Measurements from ENCODE around the gene CIDEC. TPM values are rescaled to one million over a fixed set of nuclear protein-coding genes. Genes with fewer than 3 reads are reported as not detected.
A peak's percentile ranks its signal among the peaks of the same experiment; 100 is the strongest.

Gene CIDEC
- total and polyA plus RNA-seq, 9 of the 15 experiments (the other 6 are each of a cell fraction or from before 2014, with no cell fraction given): not detected

DNA sequence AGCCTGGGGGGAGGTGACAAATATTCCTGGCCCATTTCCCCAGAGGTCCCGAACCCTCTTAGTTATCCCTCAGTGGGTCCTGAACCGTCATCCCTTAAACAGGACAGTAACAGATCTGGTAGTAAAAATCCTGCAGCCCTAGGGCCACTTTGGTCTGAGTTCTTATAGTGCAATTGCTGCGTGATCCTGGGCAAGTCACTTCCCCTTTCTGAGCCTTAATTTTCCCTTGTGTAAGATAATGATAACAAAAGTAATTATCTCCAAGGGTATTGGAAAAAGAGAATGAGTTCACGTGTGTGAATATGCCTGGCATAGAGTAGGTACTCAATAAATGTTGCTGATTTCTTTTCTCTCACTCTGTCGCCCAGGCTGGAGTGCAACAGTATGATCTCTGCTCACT is 7.4 kb upstream of the CIDEC start (continued):
- TF ChIP-seq, protein P1, sequence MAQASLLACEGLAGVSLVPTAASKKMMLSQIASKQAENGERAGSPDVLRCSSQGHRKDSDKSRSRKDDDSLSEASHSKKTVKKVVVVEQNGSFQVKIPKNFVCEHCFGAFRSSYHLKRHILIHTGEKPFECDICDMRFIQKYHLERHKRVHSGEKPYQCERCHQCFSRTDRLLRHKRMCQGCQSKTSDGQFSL (CRISPR knock-in tag; IDR thresholded peaks at IDR 0.05): peak; percentile 12; the same call in 1 of the 2 replicates
- TF ChIP-seq, protein P1 (tag; IDR thresholded peaks at IDR 0.05): no peak
- TF ChIP-seq BMI1 (IDR thresholded peaks at IDR 0.05; ENCODE audit: low read length) (no peak), ATF7 (IDR thresholded peaks at IDR 0.05) (no peak)

DNA sequence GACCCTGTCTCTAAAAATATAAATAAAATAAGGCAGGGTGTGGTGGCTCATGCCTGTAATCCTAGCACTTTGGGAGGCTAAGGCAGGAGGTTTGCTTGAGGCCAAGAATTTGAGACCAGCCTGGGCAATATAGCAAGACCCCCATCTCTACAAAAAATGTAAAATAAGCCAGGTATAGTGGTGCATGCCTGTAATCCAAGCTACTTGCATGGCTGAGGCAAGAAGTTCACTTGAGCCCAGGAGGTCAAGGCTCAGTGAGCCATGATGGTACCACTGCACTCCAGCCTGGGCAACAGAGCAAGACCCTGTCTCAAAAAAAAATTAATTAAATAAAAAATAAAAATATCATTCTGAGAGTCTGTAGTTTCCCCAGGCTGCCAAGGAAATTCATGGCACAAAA is 6.3 kb upstream of the CIDEC start:
- H3K4me1 ChIP-seq (replicated peaks in 1 of 2; ENCODE audit: control insufficient read depth in 2 of 2, insufficient read depth in 2 of 2, low read length in 2 of 2): peaks cover 15 to 32% of the 10 kb centered on the region in 2 experiments
- H3K27ac ChIP-seq (ENCODE audit: extremely low read depth, low read depth, low read length): no peak overlapping the region
- no TSS peak for BruUV-seq (replicated peaks)
- no peak for ATAC-seq
- H3K4me3 ChIP-seq: no peak overlapping the region
- no peaks in the 10 kb centered on the region for H3K27me3 ChIP-seq (ENCODE audit: control insufficient read depth in 2 of 2, insufficient read depth in 2 of 2, low read length in 2 of 2)
- FAIRE-seq: no peak
- H3K36me3 ChIP-seq (ENCODE audit: control insufficient read depth, insufficient read depth, low read length): no peaks in the 10 kb centered on the region
- in situ Hi-C loops (cut with MboI): no loop called here
- no peaks in the 10 kb centered on the region for H3K9me3 ChIP-seq (replicated peaks; ENCODE audit: control insufficient read depth, insufficient read depth, low read depth, low read length)
- no peaks in the 10 kb centered on the region for H4K20me1 ChIP-seq (replicated peaks; ENCODE audit: control insufficient read depth, insufficient read depth, low read length)
- H3K9me1 ChIP-seq (ENCODE audit: control insufficient read depth, insufficient read depth, low read length): no peaks in the 10 kb centered on the region
- H3K4me2 ChIP-seq (ENCODE audit: insufficient read depth, low read length): no peak overlapping the region
- H3K9ac ChIP-seq (ENCODE audit: insufficient read depth in 1 of 2, low read depth in 2 of 2, low read length in 2 of 2): no peak overlapping the region
- H3K79me2 ChIP-seq (ENCODE audit: control insufficient read depth, insufficient read depth, low read length): peaks cover 10% of the 10 kb centered on the region
- intact Hi-C loops (cut with micrococcal nuclease): no loop called here
- POLR2A ChIA-PET: interaction anchor here (1.0 to 1.1 kb wide), 3 partner anchors 16 to 489 kb away, joined by 4 to 6 read pairs (median 5); partner anchors contain the start of gene IL17RE
- H2AFZ ChIP-seq (ENCODE audit: low read depth, low read length): no peak overlapping the region
- CTCF ChIA-PET (ENCODE audit: low intra/inter-chr PET ratio): no interaction called here
- DNase-seq (ENCODE audit: extremely low read depth in 1 of 4, low spot score in 3 of 4): no peak
- TF ChIP-seq MAFK (IDR thresholded peaks at IDR 0.05; ENCODE audit: low read length): no peak
- no peak for TF ChIP-seq PHF20 (IDR thresholded peaks at IDR 0.05; ENCODE audit: partially characterized antibody)
- peak; percentile 95 for TF ChIP-seq ZNF121 (CRISPR knock-in tag; conservative IDR thresholded peaks at IDR 0.05)
- 0 out of 4 replicates have a peak, but pooled peaks of 1 of the 2 experiments have one; percentile 29 for TF ChIP-seq KDM1A (IDR thresholded peaks at IDR 0.05)
- TF ChIP-seq, protein P2, sequence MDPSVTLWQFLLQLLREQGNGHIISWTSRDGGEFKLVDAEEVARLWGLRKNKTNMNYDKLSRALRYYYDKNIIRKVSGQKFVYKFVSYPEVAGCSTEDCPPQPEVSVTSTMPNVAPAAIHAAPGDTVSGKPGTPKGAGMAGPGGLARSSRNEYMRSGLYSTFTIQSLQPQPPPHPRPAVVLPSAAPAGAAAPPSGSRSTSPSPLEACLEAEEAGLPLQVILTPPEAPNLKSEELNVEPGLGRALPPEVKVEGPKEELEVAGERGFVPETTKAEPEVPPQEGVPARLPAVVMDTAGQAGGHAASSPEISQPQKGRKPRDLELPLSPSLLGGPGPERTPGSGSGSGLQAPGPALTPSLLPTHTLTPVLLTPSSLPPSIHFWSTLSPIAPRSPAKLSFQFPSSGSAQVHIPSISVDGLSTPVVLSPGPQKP (CRISPR knock-in tag; IDR thresholded peaks at IDR 0.05): no peak
- peak; percentile 50; the same call in 1 of the 2 replicates for TF ChIP-seq BCOR (IDR thresholded peaks at IDR 0.05)
